ENCODE results near the gene ARSA.

ARSA gene

DNA sequence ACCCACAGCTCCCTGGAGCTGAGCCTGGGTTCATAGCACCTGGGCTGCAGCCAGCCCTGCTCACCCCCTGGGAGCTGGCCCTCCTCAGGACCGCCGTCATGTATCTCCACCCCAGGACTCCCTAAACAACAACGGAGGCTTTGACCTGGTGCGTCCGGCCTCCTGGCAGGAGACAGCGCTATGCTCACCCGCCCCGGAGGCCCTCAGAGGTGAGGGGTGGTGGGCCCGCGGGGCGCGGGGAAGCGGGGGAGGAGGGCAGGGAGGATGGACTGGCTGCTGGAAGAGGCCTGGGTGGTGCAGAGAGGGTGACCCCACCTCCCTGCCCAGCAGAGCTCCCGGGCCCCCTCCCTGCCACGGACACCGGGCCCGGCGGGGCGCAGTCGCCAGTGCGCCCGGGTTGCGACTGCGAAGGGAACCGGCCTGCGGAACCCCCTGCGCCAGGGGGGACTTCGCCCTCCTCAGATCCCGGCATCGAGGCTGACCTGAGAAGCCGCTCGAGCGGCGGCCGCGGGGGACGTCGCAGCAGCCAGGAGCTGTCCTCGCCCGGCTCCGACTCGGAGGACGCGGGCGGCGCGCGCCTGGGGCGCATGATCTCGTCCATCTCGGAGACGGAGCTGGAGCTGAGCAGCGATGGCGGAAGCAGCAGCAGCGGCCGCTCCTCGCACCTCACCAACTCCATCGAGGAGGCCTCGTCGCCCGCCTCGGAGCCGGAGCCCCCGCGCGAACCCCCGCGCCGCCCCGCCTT, 24.3 kb downstream of the ARSA start:
- no peak for DNase-seq

DNA sequence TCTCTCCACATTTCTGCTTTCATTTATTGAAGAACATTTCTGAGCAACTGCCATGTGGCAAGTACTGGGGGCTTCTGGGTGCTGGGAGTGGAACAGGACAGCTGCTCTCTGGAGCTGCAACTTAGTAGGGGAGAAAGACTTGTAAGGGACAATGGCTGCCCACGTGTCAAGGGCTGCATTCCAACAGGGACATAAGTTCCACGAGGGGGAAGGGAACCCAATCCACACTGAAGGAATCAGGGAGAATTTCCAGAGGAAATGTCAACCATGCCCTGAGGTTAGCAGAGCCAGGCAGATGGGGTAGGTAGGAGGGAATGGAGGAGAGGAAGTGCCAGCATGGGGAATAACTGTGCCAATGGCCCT, 25.6 kb downstream of the ARSA start:
- DNase-seq = no peak

DNA sequence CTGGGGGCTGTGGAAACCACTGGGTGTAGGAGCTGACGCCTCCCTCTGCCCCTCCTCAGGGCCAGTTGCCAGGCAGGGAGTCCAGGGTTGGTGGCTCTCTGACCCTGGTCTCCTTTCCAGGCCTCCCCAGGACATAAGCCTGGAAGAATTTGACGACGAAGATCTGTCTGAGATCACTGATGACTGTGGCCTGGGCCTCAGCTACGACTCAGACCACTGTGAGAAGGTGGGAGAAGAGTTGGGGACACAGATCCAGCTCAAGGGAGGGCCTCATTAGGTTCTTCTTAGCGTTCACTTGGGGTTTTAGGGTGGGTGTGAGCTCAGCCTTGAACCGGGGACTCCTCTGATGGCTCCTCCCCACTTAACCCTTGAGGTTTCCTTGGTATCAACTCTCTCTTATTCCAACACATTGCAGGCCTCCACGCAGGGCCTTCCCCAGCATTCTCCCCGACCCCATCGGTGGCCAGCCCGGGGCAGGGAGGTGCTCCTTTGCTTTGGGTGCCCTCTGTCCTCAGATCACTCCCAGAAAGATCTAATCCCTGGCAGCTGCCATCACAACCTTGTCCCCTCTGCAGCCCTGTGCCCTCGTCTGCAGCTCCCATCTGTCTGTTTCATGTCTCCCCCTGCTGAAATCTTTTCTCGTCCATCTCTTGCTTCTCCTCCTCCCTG, 26.1 kb downstream of the ARSA start:
- DNase-seq = no peak

DNA sequence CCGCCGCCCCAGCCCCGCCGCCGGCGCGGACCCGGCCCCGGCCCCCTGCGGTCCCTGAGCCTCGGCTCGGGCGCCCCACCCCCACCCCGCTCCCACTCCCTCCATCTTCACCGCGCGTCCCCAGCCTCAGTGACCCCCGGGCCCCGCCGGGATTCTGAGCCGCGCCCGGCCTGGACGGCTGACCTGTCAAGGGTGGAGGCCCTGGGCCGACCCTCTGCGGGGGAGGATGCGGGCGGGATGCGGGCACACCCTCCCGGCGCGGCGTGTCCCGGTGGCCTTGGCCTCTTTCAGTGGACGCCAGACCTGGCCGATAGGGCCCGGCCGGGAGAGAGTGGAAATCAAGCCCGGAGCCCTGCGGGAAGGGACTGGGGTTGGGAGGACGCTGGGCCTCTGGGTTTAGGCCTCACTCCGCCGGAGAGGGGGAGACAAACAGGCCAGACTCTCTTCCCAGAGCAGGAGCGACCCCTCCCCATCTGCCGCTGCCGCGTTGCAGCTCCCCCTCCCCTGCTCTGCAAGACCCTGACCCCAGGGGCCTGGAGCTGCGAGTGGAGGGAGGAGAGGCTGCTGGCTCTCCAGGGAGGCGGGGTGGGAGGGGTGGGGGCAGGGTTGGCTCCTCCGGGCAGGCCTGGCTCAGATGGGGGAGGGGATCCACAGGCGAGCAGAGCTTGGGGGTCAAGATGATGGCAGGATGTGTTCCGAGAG, 26.8 kb downstream of the ARSA start:
- no peak for DNase-seq

DNA sequence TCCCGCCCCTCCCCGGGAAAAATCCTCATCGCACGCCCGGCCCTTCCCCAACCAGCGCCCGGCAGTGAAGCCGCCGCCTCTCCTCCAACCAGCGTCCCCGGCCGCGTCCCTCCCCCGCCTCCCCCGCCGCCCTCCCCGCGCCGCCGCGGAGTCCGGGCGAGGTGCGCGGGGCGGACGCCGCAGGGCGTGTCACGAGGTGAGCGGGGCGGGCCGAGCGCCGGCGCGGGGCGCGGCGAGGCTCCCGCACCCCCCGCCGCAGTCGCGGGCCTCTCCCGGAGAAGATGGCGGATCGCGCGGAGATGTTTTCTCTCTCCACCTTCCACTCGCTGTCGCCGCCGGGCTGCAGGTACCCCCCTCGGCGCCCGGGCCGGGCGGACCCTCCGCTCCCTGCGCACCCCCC, 27.4 kb downstream of the ARSA start, which contains the start of gene MAPK8IP2:
MAPK8IP2 (plus strand) TSS at position 256 of the 400 bp plus-strand sequence; CDS start at position 282, 26 bp downstream.
- no peak for DNase-seq

DNA sequence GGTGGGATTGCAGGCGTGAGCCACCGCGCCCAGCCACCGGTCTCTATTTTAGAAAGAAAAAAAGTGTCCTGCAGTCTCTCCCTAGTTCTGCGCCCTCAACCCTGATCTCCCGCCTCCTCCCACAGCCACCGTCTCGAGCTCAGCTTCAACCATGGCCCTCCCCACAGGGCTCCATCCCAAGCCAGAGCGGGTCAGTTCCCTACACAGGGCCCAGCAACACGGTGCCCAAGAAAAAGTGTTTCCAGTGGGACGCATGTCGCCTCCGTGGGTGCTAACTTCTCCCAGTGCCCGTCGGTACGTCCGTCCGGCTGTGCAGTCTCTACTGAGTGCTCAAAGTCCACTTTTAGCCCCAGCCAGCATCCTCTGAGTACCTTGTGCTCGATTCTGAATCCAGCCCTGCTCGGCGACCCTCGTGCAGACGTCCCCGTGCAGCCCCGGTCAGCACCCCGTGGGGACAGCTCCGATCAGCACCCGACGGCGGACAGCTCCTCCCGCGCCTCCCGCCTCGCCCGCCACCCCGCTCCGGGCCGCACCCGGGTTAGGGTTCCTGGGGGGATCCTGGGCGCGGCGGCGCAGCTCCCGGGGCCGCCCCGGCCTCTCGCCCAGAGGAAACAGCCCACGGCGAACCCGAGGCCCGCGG, 28.0 kb downstream of the ARSA start:
- peak; percentile 29 to 75 (median 61) for DNase-seq

DNA sequence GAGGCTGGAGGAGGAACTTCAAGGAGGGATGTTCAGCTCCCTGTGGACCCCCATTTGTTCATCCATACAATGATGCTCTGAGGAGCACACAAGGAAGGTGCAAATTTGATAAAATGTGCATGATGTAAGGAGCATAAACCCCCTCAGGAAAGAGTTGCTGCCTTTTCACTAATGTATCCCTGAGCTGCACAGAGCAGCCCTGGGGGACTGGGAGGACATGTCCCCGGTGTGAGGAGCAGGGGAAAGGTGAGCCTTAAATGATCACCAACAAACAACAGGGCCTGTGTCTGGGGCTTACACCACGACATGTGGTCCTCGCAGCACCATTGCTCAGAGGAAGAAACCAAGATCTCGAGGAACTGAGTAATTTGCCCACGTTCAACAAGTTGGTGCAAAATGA, 30.9 kb downstream of the ARSA start:
- DNase-seq = no peak

DNA sequence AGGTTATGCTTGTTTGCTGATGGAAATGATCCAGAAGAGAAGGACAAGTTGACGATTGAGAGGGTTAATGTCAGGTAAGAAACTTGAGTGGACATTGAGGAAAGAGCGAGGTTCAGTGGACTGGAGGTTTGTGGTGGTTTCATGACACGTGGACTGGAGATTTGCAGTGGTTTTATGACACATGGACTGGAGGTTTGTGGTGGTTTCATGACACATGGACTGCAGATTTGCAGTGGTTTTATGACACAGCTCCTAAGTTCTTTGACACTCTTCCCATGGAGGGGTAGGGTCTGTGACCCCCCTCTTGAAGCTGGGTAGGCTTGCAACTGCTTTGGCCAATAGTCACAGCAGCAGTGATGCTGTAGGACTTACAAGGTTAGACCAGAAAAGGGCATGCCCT, 32.8 kb downstream of the ARSA start:
- DNase-seq = no peak

DNA sequence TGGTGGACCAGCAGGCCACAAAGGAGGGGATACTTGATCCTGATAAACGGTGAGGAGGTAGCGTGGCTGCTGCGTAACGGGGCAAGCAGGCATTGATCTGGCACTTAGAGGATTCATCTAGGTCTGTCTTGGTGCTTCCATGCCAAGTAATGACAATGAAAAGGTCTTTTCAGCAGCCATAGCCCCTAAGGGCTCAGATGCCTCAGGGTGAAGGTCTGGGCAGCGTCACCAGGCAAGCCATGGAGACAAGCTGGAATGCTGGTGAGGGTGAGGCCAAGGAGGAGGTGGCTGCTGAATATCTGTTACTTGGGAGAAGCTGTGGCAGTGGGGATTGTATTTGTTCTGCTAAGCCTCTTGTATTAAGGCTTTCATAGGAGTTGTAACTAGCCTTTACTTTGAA, 40.5 kb downstream of the ARSA start:
- DNase-seq = no peak

DNA sequence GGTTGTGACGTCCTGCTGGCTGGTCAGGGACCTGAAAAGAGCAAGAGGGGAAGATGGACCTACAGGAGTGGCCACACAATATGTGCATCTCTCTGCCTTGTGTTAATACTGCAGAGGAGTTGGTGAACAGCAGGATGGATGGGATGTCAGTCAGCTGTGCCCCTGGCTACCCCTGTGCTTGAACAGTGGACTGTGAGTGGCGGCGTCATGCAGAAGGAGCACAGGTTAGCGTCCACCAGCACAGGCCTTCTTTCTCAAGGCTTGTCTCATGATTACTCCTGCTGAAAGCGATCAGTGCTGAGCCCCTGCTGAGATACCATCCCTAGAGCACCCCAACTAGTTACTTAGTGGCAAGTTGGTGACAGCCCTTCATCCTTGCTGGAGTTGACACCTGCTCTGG, 41.5 kb downstream of the ARSA start:
- DNase-seq = no peak

DNA sequence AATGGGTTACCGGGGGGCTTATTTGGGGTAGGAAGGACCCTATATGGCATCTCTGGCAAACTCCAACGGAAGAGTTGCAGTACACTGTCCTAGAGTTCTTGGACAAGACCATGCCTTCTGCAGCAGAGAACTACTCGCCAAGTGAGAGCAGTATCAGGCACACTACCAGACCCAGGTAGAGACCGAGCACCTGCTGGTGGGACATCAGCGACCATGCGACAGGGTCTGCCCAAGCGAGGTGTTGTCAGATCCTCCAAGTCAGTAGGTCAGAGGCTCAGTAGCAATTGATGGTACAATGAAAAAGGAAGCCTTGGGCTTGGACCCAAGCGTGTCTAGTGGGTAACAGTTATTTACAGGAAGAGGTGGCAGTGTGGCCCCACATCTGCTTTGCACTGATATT, 42.2 kb downstream of the ARSA start:
- DNase-seq = no peak

DNA sequence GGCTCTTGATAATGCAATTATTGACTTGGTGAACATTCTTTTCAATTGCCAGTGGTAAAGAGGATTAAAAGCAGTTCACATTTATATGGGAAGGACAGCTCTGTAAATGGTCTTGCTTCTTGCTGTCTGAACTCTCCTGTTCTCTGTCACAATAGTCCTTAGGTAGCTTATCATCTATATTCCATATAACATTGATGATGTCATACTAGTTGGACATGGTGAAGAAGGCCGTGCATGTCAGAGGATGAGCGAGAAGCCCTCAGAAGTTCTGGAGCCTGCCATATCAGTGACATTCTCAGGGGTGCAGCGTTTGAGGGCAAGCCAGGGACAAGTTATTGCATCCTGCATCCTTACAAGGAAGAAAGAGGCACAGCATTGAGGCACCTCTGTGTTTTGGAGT, 42.7 kb downstream of the ARSA start:
- DNase-seq = no peak

DNA sequence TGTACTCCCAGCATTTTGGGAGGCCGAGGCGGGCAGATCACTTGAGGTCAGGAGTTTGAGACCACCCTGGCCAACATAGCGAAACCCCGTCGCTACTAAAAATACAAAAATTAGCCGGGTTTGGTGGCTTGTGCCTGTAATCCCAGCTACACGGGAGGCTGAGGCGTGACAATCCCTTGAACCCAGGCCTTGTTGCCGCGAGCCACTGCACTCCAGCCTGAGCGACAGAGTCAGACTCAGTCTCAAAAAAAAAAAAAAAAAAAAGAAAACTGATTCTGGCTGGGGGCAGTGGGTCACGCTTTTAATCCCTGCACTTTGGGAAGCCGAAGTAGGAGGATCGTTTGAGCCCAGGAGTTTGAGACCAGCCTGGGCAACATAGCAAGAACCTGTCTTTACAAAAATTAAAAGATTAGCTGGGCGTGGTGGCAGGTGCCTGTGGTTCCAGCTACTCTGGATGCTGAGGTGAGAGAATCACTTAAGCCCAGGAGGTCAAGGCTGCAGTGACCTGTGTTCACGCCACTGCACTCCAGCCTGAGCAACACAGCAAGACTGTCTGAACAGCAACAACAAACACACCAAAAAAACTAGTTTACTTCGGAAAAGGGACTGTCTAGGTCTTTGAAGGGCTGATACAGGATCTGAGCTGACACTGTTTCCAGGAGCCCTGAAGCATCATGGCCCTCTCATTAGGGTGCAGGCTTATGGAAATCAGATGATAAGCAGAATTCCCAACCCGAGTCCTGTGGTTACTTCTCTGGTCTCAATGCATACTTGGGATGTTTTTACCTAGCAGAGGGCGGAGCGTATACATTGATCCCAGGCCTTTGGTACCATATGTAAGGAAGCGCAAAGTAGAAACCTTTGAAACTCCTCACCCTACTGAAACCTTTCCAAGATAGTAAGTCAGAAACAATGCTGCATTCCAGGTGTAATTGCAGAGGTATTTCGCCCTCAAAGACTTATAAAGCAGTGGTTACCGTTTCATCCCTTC, 43.6 kb downstream of the ARSA start:
- DNase-seq = no peak

DNA sequence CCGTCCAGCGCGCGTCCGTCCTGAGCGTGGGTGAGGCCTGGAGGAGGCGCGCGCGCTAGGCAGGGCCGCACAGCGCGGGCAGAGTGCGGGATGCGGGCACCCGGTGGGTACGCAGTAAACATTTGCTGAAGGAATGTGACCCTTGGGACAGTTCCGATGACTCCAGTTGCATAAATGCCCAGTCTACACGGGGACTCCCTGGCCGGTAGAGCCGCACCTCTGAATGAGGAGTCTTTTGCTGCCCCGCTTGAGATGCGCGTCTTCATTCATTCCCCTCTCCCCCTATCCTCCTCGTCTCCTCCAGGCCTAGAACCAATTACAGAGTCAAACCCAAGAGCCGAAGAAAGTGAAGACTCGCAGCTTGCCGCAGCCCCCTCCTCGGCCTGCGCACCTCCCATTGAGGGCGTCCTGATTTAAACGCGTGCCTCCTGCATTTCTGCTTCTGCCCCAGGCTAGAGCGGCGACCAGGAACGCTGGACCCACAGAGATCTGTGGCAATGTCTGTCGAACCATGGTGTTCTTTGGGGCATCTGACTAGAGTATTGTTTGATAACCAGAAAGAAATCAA, 44.6 kb downstream of the ARSA start:
- no peak for DNase-seq

DNA sequence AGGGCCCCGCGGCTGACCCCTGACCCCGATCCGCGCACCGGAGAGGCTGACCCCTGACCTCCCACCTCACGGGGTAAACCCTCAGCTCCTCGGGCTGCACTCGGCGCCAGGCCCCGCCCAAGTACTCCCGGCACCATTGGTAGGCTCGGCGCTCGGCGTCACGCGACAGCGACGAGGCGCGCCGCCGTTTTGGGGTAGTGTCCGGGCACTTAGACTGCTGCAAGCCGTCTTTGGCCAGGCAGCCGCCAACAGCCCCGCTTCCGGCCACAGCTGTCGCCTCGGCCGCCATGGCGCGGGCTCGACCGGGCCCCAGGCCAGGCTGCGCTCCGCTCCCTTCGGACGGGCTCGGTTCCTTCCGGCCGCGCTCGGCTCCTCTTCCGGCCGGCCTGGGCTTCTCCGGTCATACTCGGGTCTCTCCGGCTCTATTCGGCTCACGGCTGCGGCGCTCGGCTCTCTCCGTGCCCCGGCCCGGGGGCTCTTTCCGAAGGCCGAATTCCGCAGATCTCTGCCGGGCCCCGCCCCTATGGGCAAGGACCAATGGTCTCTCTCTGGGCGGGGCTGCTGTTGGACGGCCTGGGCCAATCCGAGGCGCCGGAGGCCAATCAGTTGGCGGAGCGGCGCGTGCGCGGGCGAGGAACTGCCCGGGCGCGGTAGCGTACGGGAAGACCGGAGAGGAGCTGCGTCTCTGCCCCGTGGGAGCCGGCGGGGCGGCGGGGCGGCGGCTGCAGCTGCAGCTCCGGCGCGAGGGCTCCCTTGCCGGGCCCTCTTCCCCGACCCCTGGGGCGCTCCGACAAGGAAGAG, 45.3 kb downstream of the ARSA start, which contains the start of gene CHKB:
CHKB (minus strand) TSS at position 357 of the 801 bp plus-strand sequence; CDS start at position 289, 68 bp downstream.
- DNase-seq = peak; percentile 94 to 99 (median 97)

DNA sequence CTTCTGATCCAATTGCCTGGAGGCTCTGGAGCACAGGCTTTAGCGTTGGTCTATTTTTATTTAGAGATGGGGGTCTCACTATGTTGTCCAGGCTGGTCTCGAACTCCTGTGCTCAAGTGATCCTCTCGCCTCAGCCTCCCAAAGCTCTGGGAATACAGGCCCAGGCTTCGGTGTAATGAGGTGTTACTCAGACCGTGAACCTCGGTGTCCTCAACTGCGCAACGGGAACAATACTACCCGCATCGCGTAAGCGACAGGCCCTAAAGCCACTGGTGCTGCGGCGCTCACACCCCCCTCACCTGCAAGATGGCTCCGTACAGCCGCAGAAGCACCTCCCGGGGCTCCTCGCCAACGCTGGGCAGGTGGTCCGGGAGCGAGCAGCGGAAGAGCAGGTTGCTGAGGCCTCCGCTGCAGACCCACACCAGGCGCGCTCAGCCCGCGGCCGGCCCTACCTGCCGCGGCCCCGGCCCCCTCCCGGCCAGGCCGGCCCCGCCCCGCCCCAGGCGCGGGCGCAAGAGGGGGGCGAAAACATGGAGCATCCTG, 45.9 kb downstream of the ARSA start:
- peak in 1 of 6 experiments; percentile 63 for DNase-seq

DNA sequence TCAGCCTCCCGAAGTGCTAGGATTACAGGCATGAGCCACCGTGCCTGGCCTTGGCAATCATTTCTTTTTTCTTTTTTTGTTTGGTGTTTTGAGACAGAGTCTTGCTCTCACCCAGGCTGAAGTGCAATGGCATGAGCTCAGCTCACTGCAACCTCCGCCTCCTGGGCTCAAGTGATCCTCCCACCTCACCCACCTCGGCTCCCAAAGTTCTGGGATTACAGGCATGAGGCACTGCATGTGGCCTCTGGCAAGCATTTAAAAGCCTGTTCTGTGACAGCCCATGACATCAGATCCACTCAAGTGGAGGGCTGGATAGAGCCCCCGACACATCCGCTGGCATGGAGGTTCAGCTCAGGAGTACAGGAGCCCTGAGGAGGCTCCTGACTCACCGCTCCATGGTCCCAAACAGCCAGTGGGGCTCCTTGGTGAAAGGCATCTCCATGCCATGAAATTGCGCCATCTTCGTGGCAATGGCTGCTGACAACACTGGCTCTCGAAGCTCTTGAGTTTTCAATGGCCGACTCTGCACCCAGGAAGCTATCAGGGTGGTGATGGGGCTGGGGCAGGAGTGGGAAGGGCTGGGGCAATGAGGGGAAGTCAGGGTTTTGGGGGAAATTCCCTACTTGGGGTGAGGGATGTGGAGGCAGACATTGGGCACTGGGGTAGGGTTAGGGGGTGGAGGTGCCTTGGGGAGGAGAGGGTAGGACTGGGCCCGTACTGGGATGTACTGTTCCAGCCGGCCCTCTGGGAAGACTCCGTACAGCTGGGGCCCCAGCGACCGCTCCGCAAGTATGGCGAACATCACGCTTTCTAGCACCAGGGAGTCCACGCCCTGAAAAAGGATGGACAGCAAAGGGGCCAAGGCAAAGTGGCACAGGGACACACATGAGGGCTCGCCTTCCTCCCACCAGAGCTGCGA, 46.7 kb downstream of the ARSA start:
- no peak for DNase-seq

DNA sequence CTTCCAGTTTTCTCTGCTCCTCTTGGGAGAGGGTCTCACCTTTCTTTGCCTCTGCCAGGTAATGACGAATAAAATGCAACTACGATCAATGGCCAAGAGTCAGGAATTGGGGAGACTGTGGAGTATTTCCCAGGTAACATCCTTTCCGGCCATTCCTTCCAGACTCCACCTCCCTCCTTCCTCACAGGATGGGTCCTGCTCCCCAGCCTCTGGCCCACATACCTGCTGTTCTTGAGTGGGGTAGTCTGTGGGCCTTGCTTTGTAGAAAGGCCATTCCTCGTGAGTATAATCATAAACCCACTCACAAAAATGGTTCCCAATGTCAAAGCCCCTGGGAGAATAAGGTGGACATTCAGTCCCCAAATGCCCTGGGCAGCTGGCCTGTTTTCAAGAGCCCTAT, 48.2 kb downstream of the ARSA start:
- no peak for DNase-seq

DNA sequence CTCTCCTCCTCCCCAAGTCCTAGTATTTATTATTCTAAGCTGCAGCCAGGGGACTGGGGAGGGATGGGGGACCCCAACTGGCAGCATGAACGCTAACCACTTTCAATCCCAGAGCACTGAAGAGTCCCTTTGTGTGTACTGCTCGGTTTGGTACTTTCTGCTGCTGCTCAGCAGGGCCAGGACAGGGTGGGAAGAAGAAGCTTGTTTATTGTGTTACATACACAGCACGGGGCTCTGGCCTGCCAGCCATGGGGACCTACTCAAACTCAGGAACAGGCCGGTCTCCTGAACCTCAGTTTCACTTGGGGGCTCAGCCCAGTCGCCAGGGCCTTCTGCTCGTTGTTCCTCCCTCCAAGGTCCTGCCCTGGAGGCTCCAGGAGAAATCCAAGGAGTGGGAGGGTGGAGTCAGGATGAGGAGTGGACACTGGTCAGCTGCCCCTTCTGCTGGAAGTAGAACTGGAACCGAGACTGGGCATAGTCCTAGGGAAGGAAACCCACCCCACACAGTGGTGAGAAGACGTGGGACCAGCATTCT, 49.1 kb downstream of the ARSA start:
- DNase-seq = no peak
